OCI-LY7 (cell line): Measurements from ENCODE around the gene ANO1.

Source experiments
- CTCF ChIP-seq: fragments of 200-600 bp; sonication (generic); conservative IDR thresholded peaks from 2 replicates; pipeline ENCODE4 v1.5.1; 2014; ENCODE audit warnings: mild to moderate bottlenecking, antibody characterized with exemption, low read length, moderate library complexity, mixed read lengths
- EZH2phosphoT487 ChIP-seq: fragments of 200-600 bp; sonication (generic); IDR thresholded peaks from 2 replicates; pipeline ENCODE4 v1.6.1; 2018; ENCODE audit warnings: low read depth, borderline replicate concordance, mild to moderate bottlenecking, mixed run types, antibody characterized with exemption, low read length, moderate library complexity, mixed read lengths

- TF ChIP-seq CTCF (no peak), EZH2phosphoT487 (no peak)
Measured at GRCh38 chr11:70043482-70043881, 34.6 kb upstream of the ANO1 start.
